Uterus (tissue), 4 donors: ENCODE data around the gene GPR137. TPM values are rescaled to one million over a fixed set of nuclear protein-coding genes. Genes with fewer than 3 reads are reported as not detected.

Experiments used
- DNase-seq, 2 donors: peaks; one replicate each; pipeline ENCODE4 v3.0.0-alpha.2; 2019 to 2020
- H3K27ac ChIP-seq, 2 donors: fragments of 200-600 bp; sonication (generic); 1 replicate in 1 of 2; 2 replicates in 1 of 2; pipeline ENCODE4 v1.5.1; 2016 to 2018
- H3K27me3 ChIP-seq, 2 donors: fragments of 200-600 bp; sonication (generic); one replicate each; pipeline ENCODE4 v1.5.1; 2018 to 2019; ENCODE audit warnings: control low read depth in 1 of 2
- H3K36me3 ChIP-seq, 2 donors: fragments of 200-600 bp; sonication (generic); one replicate each; pipeline ENCODE4 v1.5.1; 2019; ENCODE audit warnings: control low read depth in 1 of 2
- H3K4me1 ChIP-seq, 2 donors: fragments of 200-600 bp; sonication (generic); one replicate each; pipeline ENCODE4 v1.5.1; 2018 to 2019; ENCODE audit warnings: control low read depth in 1 of 2
- H3K4me3 ChIP-seq, 2 donors: fragments of 200-600 bp; sonication (generic); 1 replicate in 1 of 2; 2 replicates in 1 of 2; pipeline ENCODE4 v1.5.1; 2018 to 2019; ENCODE audit warnings: mild to moderate bottlenecking in 1 of 2
- H3K9me3 ChIP-seq, 2 donors: fragments of 200-600 bp; sonication (generic); one replicate each; pipeline ENCODE4 v1.5.1; 2019; ENCODE audit warnings: control low read depth in 1 of 2
- CTCF ChIP-seq, 4 experiments: fragments of 200-600 bp in 2 of 4; fragments of 450-650 bp in 2 of 4; sonication (generic) in 2 of 4; IDR thresholded peaks; one replicate each; pipeline ENCODE4 v1.5.1; 2016 to 2019; ENCODE audit warnings: antibody characterized with exemption in 4 of 4, mild to moderate bottlenecking in 2 of 4, moderate library complexity in 1 of 4
- POLR2A ChIP-seq, 2 donors: fragments of 450-650 bp; IDR thresholded peaks; one replicate each; pipeline ENCODE4 v1.6.1; 2016; ENCODE audit warnings: antibody characterized with exemption in 2 of 2, mild to moderate bottlenecking in 1 of 2, moderate library complexity in 1 of 2
- intact Hi-C: fragments of 100-400 bp; cut with DNase I; formaldehyde crosslinking; loops from one replicate; pipeline ENCODE4 v1.15.1; 2023; ENCODE audit warnings: low total_unique reads
- total RNA-seq, 4 donors: library from RNA; depleted of rRNA in 3 of 4; stranded (reverse); fragments of >200 nt in 3 of 4; gene quantifications; one replicate each; pipeline versions ENCODE4 v1.1.0 to v1.2.4, GENCODE V29; 2014 to 2023
- donor health status: DM: yes; HTN: yes; CAD: no.

GPR137 gene
- total RNA-seq, 4 donors from 2014 or later = 0.51 to 32.3 (median 10.6) TPM

GRCh38 chr11:64243236-64243854 is 42.3 kb upstream of the GPR137 start:
- no peak for TF ChIP-seq CTCF (IDR thresholded peaks at IDR 0.05)
- H3K36me3 ChIP-seq = no peaks in the 10 kb centered on the region
- H3K4me1 ChIP-seq = peaks cover 0 to 14% of the 10 kb centered on the region in 2 donors
- no peak overlapping the region for H3K27ac ChIP-seq
- intact Hi-C loops = no loop called here
- DNase-seq = no peak
- no peak overlapping the region for H3K4me3 ChIP-seq
- no peaks in the 10 kb centered on the region for H3K27me3 ChIP-seq
- H3K9me3 ChIP-seq = no peaks in the 10 kb centered on the region

DNA sequence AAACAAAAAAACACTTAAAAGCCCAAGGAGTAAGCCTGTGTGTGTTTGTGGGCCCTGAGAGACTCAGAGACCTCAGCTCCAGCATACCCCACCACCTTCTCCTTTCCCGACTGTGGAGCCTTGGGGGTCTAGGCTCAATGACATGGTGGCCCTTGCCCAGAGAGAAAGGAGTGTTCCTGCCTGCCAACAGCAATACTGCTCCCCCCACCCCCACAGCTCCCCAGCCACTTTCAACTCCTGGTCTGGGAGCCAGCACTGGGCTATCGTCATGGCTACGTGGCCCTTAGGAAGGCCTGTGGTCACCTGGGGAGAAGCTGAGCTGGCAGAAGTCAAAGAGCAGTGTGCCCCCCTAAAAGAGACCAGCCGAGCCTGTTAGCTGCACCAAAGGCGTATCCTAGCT is 41.5 kb upstream of the GPR137 start:
- Histone ChIP-seq H3K27ac (no peak overlapping the region), H3K4me1 (peaks cover 0 to 14% of the 10 kb centered on the region in 2 donors), H3K27me3 (no peaks in the 10 kb centered on the region), H3K36me3 (no peaks in the 10 kb centered on the region), H3K9me3 (no peaks in the 10 kb centered on the region), H3K4me3 (no peak overlapping the region)
- DNase-seq = no peak
- intact Hi-C loops = no loop called here
- TF ChIP-seq POLR2A (IDR thresholded peaks at IDR 0.05) (no peak), CTCF (IDR thresholded peaks at IDR 0.05) (no peak)

DNA sequence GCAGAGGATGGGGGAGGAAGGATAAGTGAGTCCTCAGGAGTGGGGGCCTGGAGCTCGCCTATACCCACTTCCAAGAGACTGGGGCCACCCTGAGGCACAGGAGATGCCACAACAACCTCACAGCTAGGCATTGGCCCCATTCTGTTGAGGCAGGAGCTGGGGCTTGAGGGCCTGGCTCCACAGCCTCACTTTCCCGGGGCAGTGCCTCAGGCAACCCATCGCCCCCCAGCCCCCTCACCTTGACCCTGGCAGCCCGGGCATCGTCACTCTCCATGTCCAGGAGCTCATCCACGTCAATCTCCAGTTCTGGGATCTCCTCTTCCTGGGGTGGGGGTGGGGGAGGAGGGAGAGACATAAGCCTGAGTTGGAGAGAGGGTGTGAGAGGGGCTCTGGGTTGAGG is 40.7 kb upstream of the GPR137 start:
- Histone ChIP-seq H3K4me3 (peak overlapping the region in 1 of 2 donors; percentile 60), H3K9me3 (no peaks in the 10 kb centered on the region), H3K36me3 (no peaks in the 10 kb centered on the region), H3K4me1 (peaks cover 0 to 14% of the 10 kb centered on the region in 2 donors), H3K27ac (peak overlapping the region; percentile 79 to 80), H3K27me3 (no peaks in the 10 kb centered on the region)
- no peak for TF ChIP-seq POLR2A (IDR thresholded peaks at IDR 0.05)
- TF ChIP-seq CTCF (IDR thresholded peaks at IDR 0.05) = no peak
- intact Hi-C loops = no loop called here
- no peak for DNase-seq

GRCh38 chr11:64245401-64245796 is 40.2 kb upstream of the GPR137 start:
- peak in 1 of 2 donors; percentile 60 for DNase-seq
- Histone ChIP-seq H3K4me3 (peak overlapping the region; percentile 52 to 60), H3K4me1 (peaks cover 0 to 14% of the 10 kb centered on the region in 2 donors)

More at GRCh38 chr11:64245401-64245796, 40.2 kb upstream of the GPR137 start:
- H3K27me3 ChIP-seq = no peaks in the 10 kb centered on the region
- no peak for TF ChIP-seq CTCF (IDR thresholded peaks at IDR 0.05)
- TF ChIP-seq POLR2A (IDR thresholded peaks at IDR 0.05) = no peak
- H3K9me3 ChIP-seq = no peaks in the 10 kb centered on the region
- intact Hi-C loops = no loop called here
- peak overlapping the region; percentile 79 to 80 for H3K27ac ChIP-seq
- no peaks in the 10 kb centered on the region for H3K36me3 ChIP-seq
